K562 (cell line): ENCODE results near the gene SORCS2. TPM values are rescaled to one million over a fixed set of nuclear protein-coding genes. Genes with fewer than 3 reads are reported as not detected.

ENCODE experiments used
- ATAC-seq: fragments of 200-7000 bp; cut with Tn5 transposase; 3 replicates; pipeline ENCODE4 v1.9.1; 2020; ENCODE audit warnings: moderate library complexity
- BruUV-seq: library from RNA; stranded (reverse); fragments of 400-500 nt; replicated peaks from 2 replicates; lab custom pipeline; 2021; lab: Mats Ljungman, UMichigan
- CTCF ChIA-PET: fragments of 300-600 bp; formaldehyde crosslinking; extraction: SDS; loops from one replicate; lab custom pipeline; 2021; ENCODE audit warnings: low intra/inter-chr PET ratio; lab: Yijun Ruan, JAX
- POLR2A ChIA-PET: fragments of 300-600, 350-650 bp; sonication (Branson Sonifier 250); formaldehyde crosslinking; extraction: SDS; loops from one replicate; lab custom pipeline; 2021; ENCODE audit warnings: antibody characterized with exemption, inconsistent platforms; lab: Yijun Ruan, JAX
- DNase-seq, 4 experiments: peaks; one replicate each; pipeline versions ENCODE4 v3.0.0 to v3.0.0-alpha.2; 2011 to 2018; ENCODE audit warnings: low spot score in 3 of 4, mixed read lengths in 3 of 4; ENCODE audit errors: extremely low read depth in 1 of 4
- FAIRE-seq: peaks from 2 replicates; lab custom pipeline; 2011; peaks lifted over from hg19 to GRCh38; lab: Jason Lieb, UNC
- H2AFZ ChIP-seq: 2 replicates; pipeline ENCODE4 v1.6.0; 2011; ENCODE audit warnings: low read depth, low read length, control low read depth, inconsistent platforms
- H3K27ac ChIP-seq: fragments of 200-600 bp; 3 replicates; pipeline ENCODE4 v1.8.0; 2011; ENCODE audit warnings: low read depth, mild to moderate bottlenecking, control low read depth, inconsistent platforms, low read length, moderate library complexity, mixed read lengths; ENCODE audit errors: extremely low read depth
- H3K27me3 ChIP-seq, 2 experiments: fragments of 300-600 bp in 1 of 2; 2 replicates in 1 of 2; 3 replicates in 1 of 2; pipeline versions ENCODE4 v1.6.0 to v1.8.0; 2011; ENCODE audit warnings: inconsistent platforms in 2 of 2, low read length in 2 of 2, mild to moderate bottlenecking in 1 of 2, mixed read lengths in 1 of 2, moderate library complexity in 1 of 2; ENCODE audit not compliant: control insufficient read depth in 2 of 2, insufficient read depth in 2 of 2
- H3K36me3 ChIP-seq: fragments of 300-600 bp; 3 replicates; pipeline ENCODE4 v1.8.0; 2011; ENCODE audit warnings: mild to moderate bottlenecking, low read length, inconsistent platforms; ENCODE audit not compliant: control insufficient read depth, insufficient read depth
- H3K4me1 ChIP-seq, 2 experiments: fragments of 200-600 bp in 1 of 2; replicated peaks in 1 of 2; 2 replicates in 1 of 2; 3 replicates in 1 of 2; pipeline versions ENCODE4 v1.5.1 to v1.8.0; 2011; ENCODE audit warnings: inconsistent platforms in 2 of 2, low read length in 2 of 2, mild to moderate bottlenecking in 1 of 2, mixed read lengths in 1 of 2, moderate library complexity in 1 of 2; ENCODE audit not compliant: control insufficient read depth in 2 of 2, insufficient read depth in 2 of 2
- H3K4me2 ChIP-seq: 2 replicates; pipeline ENCODE4 v1.6.1; 2011; ENCODE audit warnings: low read length, control low read depth, inconsistent platforms, mixed read lengths; ENCODE audit not compliant: insufficient read depth
- H3K4me3 ChIP-seq: fragments of 200-600 bp; sonication (generic), shearing (Covaris generic); 2 replicates; pipeline ENCODE4 v1.5.1; 2016; ENCODE audit warnings: control low read depth, inconsistent platforms
- H3K79me2 ChIP-seq: fragments of 200-600 bp; 3 replicates; pipeline ENCODE4 v1.8.0; 2011; ENCODE audit warnings: low read length, inconsistent platforms; ENCODE audit not compliant: control insufficient read depth, insufficient read depth
- H3K9ac ChIP-seq, 2 experiments: 2 replicates each; pipeline versions ENCODE4 v1.6.0 to v1.6.1; 2011; ENCODE audit warnings: low read depth in 2 of 2, low read length in 2 of 2, control low read depth in 1 of 2, inconsistent platforms in 1 of 2, mild to moderate bottlenecking in 1 of 2, mixed read lengths in 1 of 2; ENCODE audit not compliant: insufficient read depth in 1 of 2
- H3K9me1 ChIP-seq: one replicate; pipeline ENCODE4 v1.6.0; 2011; ENCODE audit warnings: inconsistent platforms, mild to moderate bottlenecking, low read length, moderate library complexity; ENCODE audit not compliant: control insufficient read depth, insufficient read depth
- H3K9me3 ChIP-seq: replicated peaks from 2 replicates; pipeline ENCODE4 v1.5.1; 2011; ENCODE audit warnings: low read depth, low read length, inconsistent platforms; ENCODE audit not compliant: control insufficient read depth, insufficient read depth
- H4K20me1 ChIP-seq: replicated peaks from 2 replicates; pipeline ENCODE4 v1.6.1; 2011; ENCODE audit warnings: low read length, inconsistent platforms, mixed read lengths; ENCODE audit not compliant: control insufficient read depth, insufficient read depth
- CREM ChIP-seq: IDR thresholded peaks from 2 replicates; pipeline ENCODE4 v1.6.1; 2014; ENCODE audit warnings: antibody characterized with exemption, low read depth
- EP400 ChIP-seq: fragments of 450-650 bp; IDR thresholded peaks from 2 replicates; pipeline ENCODE4 v1.6.1; 2017; ENCODE audit warnings: antibody characterized with exemption, mild to moderate bottlenecking, moderate library complexity
- ESRRB ChIP-seq: fragments of 250-450 bp; sonication (Bioruptor Pico); IDR thresholded peaks from 2 replicates; pipeline ENCODE4 v1.5.0; 2020; ENCODE audit warnings: mild to moderate bottlenecking, moderate library complexity, borderline replicate concordance
- HNRNPUL1 ChIP-seq: fragments of 200-400 bp; formaldehyde crosslinking; IDR thresholded peaks from 2 replicates; pipeline ENCODE4 v1.6.1; 2017; ENCODE audit warnings: low read length
- ILK ChIP-seq: fragments of 450-650 bp; IDR thresholded peaks from 2 replicates; pipeline ENCODE4 v1.6.1; 2016; ENCODE audit warnings: missing genetic modification characterization, low read depth, mild to moderate bottlenecking, missing compliant biosample characterization, moderate library complexity, borderline replicate concordance
- WGBS: fragments of 100-300 bp; shearing (Covaris generic); methylation state at CpG from one replicate; pipeline ENCODE4 v1.1.6; 2016; ENCODE audit warnings: low coverage, mixed read lengths; ENCODE audit not compliant: insufficient coverage; ENCODE audit errors: missing lambda C conversion rate; 5-methylcytosine and 5-hydroxymethylcytosine counted together
- in situ Hi-C: fragments of 300-500 bp; cut with MboI; formaldehyde crosslinking; loops from 4 replicates; pipeline ENCODE4 v1.15.0; 2018; ENCODE audit warnings: inconsistent platforms, mixed read lengths
- intact Hi-C: fragments of 100-400 bp; cut with micrococcal nuclease; formaldehyde crosslinking; loops from 2 replicates; pipeline ENCODE4 v1.14.2; 2022
- polyA plus RNA-seq, 8 experiments: library from polyadenylated mRNA; depleted of rRNA in 4 of 8; stranded (reverse) in 5 of 8; unstranded in 3 of 8; fragments of >200 nt; fragmentation: Nextera tagmentation in 2 of 8; fragmentation: Illumina TruSeq in 1 of 8; extraction: Ambion mirVana in 2 of 8; extraction: Trizol in 1 of 8; gene quantifications; 2 replicates each; pipeline versions ENCODE4 v1.2.1 to v1.2.3, GENCODE V29; 2011 to 2014; ENCODE audit warnings: inconsistent platforms in 1 of 8, missing spikeins in 1 of 8
- total RNA-seq, 7 experiments: library from RNA; depleted of rRNA in 6 of 7; stranded (reverse); fragments of >200 nt in 6 of 7; fragmentation: Illumina TruSeq in 2 of 7; extraction: Trizol in 2 of 7; gene quantifications; 2 replicates each; pipeline versions ENCODE4 v1.2.1 to v1.2.3, GENCODE V29; 2011 to 2021; ENCODE audit warnings: low replicate concordance in 1 of 7
- TF ChIP-seq, protein P1 (sequence below): sonication (generic); formaldehyde crosslinking; IDR thresholded peaks from 2 replicates; pipeline ENCODE4 v1.5.0; 2020; ENCODE audit warnings: missing genetic modification reagents
- TF ChIP-seq, protein P2 (sequence below): sonication (generic); formaldehyde crosslinking; IDR thresholded peaks from 2 replicates; pipeline ENCODE4 v1.8.1; 2023; ENCODE audit warnings: mild to moderate bottlenecking, missing genetic modification reagents

The SORCS2 gene
- total and polyA plus RNA-seq, 9 of the 15 experiments (the other 6 are each of a cell fraction or from before 2014, with no cell fraction given): not detected

DNA sequence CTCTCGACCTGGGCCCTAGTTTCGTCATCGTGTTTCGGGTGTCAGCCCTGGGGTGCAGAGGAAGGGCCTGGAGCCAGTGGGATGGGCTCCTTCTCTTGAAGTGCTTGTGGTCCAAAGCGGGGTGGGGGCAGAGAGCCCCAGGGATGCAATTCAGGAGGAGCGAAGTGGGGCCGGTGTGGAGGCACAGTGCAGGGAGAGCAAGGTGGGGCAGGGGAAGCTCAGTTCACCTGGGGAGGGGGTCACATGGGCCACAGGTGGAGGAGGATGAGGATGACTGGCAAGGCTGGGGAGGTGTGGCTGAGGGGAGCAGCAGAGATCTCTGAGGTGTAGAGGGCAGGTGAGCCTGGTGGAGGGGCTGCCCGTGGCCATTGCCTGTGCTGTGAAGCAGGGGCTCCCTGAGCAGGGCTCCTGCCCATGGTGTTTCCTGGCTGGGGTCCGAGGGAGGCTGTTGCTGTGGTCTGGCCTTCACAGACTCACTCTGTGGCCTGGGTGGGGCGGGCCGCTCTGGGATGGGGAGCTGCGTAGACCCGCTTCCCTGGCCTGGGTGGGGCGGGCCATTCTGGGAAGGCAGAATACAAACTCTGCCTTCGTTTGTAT lies 6.9 kb downstream of the SORCS2 start:
- H3K9ac ChIP-seq: no peak overlapping the region
- intact Hi-C loops (loop anchor here (5.0 to 10.0 kb wide), 3 partner anchors 96 to 606 kb away; no protein-coding TSS in a partner anchor), in situ Hi-C loops (no loop called here)
- H3K4me1 ChIP-seq: no peaks in the 10 kb centered on the region
- H3K27ac ChIP-seq: no peak overlapping the region
- 0% methylated on average over 15 of the region's 15 CpGs for WGBS
- no peaks in the 10 kb centered on the region for H3K36me3 ChIP-seq
- no peak for FAIRE-seq
- H3K4me3 ChIP-seq: no peak overlapping the region
- H3K9me1 ChIP-seq: no peaks in the 10 kb centered on the region
- no peak for TF ChIP-seq ILK
- no peak for TF ChIP-seq CREM
- no peak for TF ChIP-seq ESRRB
- TF ChIP-seq, protein P1, sequence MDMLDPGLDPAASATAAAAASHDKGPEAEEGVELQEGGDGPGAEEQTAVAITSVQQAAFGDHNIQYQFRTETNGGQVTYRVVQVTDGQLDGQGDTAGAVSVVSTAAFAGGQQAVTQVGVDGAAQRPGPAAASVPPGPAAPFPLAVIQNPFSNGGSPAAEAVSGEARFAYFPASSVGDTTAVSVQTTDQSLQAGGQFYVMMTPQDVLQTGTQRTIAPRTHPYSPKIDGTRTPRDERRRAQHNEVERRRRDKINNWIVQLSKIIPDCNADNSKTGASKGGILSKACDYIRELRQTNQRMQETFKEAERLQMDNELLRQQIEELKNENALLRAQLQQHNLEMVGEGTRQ (CRISPR knock-in tag): no peak
- no peak for TF ChIP-seq HNRNPUL1
- TF ChIP-seq, protein P2, sequence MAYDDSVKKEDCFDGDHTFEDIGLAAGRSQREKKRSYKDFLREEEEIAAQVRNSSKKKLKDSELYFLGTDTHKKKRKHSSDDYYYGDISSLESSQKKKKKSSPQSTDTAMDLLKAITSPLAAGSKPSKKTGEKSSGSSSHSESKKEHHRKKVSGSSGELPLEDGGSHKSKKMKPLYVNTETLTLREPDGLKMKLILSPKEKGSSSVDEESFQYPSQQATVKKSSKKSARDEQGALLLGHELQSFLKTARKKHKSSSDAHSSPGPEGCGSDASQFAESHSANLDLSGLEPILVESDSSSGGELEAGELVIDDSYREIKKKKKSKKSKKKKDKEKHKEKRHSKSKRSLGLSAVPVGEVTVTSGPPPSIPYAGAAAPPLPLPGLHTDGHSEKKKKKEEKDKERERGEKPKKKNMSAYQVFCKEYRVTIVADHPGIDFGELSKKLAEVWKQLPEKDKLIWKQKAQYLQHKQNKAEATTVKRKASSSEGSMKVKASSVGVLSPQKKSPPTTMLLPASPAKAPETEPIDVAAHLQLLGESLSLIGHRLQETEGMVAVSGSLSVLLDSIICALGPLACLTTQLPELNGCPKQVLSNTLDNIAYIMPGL (CRISPR knock-in tag): no peak
- TF ChIP-seq EP400: no peak
- no peak overlapping the region for H3K4me2 ChIP-seq
- no peak overlapping the region for H2AFZ ChIP-seq
- ChIA-PET POLR2A (no interaction called here), CTCF (no interaction called here)
- no peaks in the 10 kb centered on the region for H3K9me3 ChIP-seq
- no TSS peak for BruUV-seq
- H3K27me3 ChIP-seq: peaks cover 23 to 66% of the 10 kb centered on the region in 2 experiments; a peak in 4 of 5 replicates
- H4K20me1 ChIP-seq: peaks cover 4% of the 10 kb centered on the region; the same call in 1 of the 2 replicates
- no peak for DNase-seq
- ATAC-seq: no peak
- H3K79me2 ChIP-seq: no peaks in the 10 kb centered on the region
